HepG2 (cell line): ENCODE results near the gene LRRC8E. TPM values are rescaled to one million over a fixed set of nuclear protein-coding genes. Genes with fewer than 3 reads are reported as not detected.

Experiments
- ATRX ChIP-seq: sonication (generic); formaldehyde crosslinking; IDR thresholded peaks from 2 replicates; pipeline ENCODE4 v1.4.0; 2020; ENCODE audit warnings: missing genetic modification reagents, borderline replicate concordance
- FOSL1 ChIP-seq: sonication (generic); formaldehyde crosslinking; IDR thresholded peaks from 2 replicates; pipeline ENCODE4 v1.9.0; 2021; ENCODE audit warnings: missing genetic modification reagents, borderline replicate concordance
- FOSL2 ChIP-seq: sonication (generic); formaldehyde crosslinking; IDR thresholded peaks from 2 replicates; pipeline ENCODE4 v1.4.0; 2020; ENCODE audit warnings: missing genetic modification reagents
- KAT2B ChIP-seq: fragments of 150-350 bp; IDR thresholded peaks from 2 replicates; pipeline ENCODE4 v1.6.1; 2014; ENCODE audit warnings: low read depth, low read length, borderline replicate concordance
- KLF13 ChIP-seq: sonication (generic); formaldehyde crosslinking; IDR thresholded peaks from 2 replicates; pipeline ENCODE4 v1.4.0; 2020; ENCODE audit warnings: mild to moderate bottlenecking, missing genetic modification reagents
- MED1 ChIP-seq: sonication (generic); formaldehyde crosslinking; IDR thresholded peaks from 2 replicates; pipeline ENCODE4 v1.4.0; 2020; ENCODE audit warnings: missing genetic modification reagents
- MEF2D ChIP-seq: sonication (generic); formaldehyde crosslinking; IDR thresholded peaks from 2 replicates; pipeline ENCODE4 v1.5.1; 2020; ENCODE audit warnings: mild to moderate bottlenecking, missing genetic modification reagents
- MYNN ChIP-seq: sonication (generic); formaldehyde crosslinking; IDR thresholded peaks from 2 replicates; pipeline ENCODE4 v1.4.0; 2020; ENCODE audit warnings: mild to moderate bottlenecking, low read depth, missing genetic modification reagents
- NFE2L1 ChIP-seq: sonication (generic); formaldehyde crosslinking; IDR thresholded peaks from 2 replicates; pipeline ENCODE4 v1.4.0; 2020; ENCODE audit warnings: missing genetic modification reagents, mild to moderate bottlenecking, borderline replicate concordance
- PAF1 ChIP-seq: IDR thresholded peaks from 2 replicates; pipeline ENCODE4 v1.6.1; 2016; ENCODE audit warnings: missing genetic modification reagents, missing compliant biosample characterization
- SIN3B ChIP-seq: fragments of 150-350 bp; IDR thresholded peaks from 2 replicates; pipeline ENCODE4 v1.6.1; 2014; ENCODE audit warnings: low read length
- SRY ChIP-seq: sonication (generic); formaldehyde crosslinking; IDR thresholded peaks from 2 replicates; pipeline ENCODE4 v1.8.0; 2022; ENCODE audit warnings: mild to moderate bottlenecking, missing genetic modification reagents
- STAT5B ChIP-seq: sonication (generic); formaldehyde crosslinking; IDR thresholded peaks from 2 replicates; pipeline ENCODE4 v1.4.0; 2020; ENCODE audit warnings: missing genetic modification reagents
- THAP7 ChIP-seq: sonication (generic); formaldehyde crosslinking; IDR thresholded peaks from 2 replicates; pipeline ENCODE4 v1.8.1; 2023; ENCODE audit warnings: mild to moderate bottlenecking, missing genetic modification reagents
- ZFP36 ChIP-seq: fragments of 150-350 bp; IDR thresholded peaks from 2 replicates; pipeline ENCODE4 v1.6.1; 2018; ENCODE audit warnings: borderline replicate concordance, low read length, low read depth; ENCODE audit not compliant: partially characterized antibody
- ZNF142 ChIP-seq: sonication (generic); formaldehyde crosslinking; IDR thresholded peaks from 2 replicates; pipeline ENCODE4 v1.4.0; 2020; ENCODE audit warnings: missing genetic modification reagents
- ZNF552 ChIP-seq: sonication (generic); formaldehyde crosslinking; IDR thresholded peaks from 2 replicates; pipeline ENCODE4 v1.9.0; 2022; ENCODE audit warnings: missing genetic modification reagents, mild to moderate bottlenecking, borderline replicate concordance
- ZNF615 ChIP-seq: sonication (generic); formaldehyde crosslinking; IDR thresholded peaks from 2 replicates; pipeline ENCODE4 v1.5.0; 2020; ENCODE audit warnings: mild to moderate bottlenecking, missing genetic modification reagents, borderline replicate concordance
- ZNF720 ChIP-seq: sonication (generic); formaldehyde crosslinking; IDR thresholded peaks from 2 replicates; pipeline ENCODE4 v1.4.0; 2020; ENCODE audit warnings: missing genetic modification reagents
- ZNF879 ChIP-seq: sonication (generic); formaldehyde crosslinking; IDR thresholded peaks from 2 replicates; pipeline ENCODE4 v1.8.1; 2023; ENCODE audit warnings: missing genetic modification reagents
- ZUFSP ChIP-seq: sonication (generic); formaldehyde crosslinking; IDR thresholded peaks from 2 replicates; pipeline ENCODE4 v1.9.0; 2021; ENCODE audit warnings: missing genetic modification reagents, mild to moderate bottlenecking, borderline replicate concordance
- polyA plus RNA-seq, 8 experiments: library from polyadenylated mRNA; depleted of rRNA in 3 of 8; stranded (reverse) in 7 of 8; unstranded in 1 of 8; fragments of >200 nt; fragmentation: Illumina TruSeq in 4 of 8; extraction: Trizol in 4 of 8; gene quantifications; 2 replicates each; pipeline versions ENCODE4 v1.2.1 to v1.2.3, GENCODE V29; 2011 to 2016; ENCODE audit warnings: low read depth in 4 of 8, missing spikeins in 1 of 8, mixed read lengths in 1 of 8; ENCODE audit not compliant: insufficient read depth in 1 of 8
- total RNA-seq, 5 experiments: library from RNA; depleted of rRNA; stranded (reverse); fragments of >200 nt; fragmentation: Illumina TruSeq; extraction: Trizol; gene quantifications; 2 replicates each; pipeline ENCODE4 v1.2.3, GENCODE V29; 2016; ENCODE audit warnings: low read depth in 1 of 5
- TF ChIP-seq, protein P1 (sequence below): IDR thresholded peaks from 2 replicates; pipeline ENCODE4 v1.6.1; 2016; ENCODE audit warnings: low read depth, borderline replicate concordance

The LRRC8E gene
- total and polyA plus RNA-seq, 2 of the 13 experiments (the other 11 are each of a cell fraction or from before 2014, with no cell fraction given) = 8.0 to 10.3 TPM

- no peak for TF ChIP-seq ZNF142
- peak; percentile 57 for TF ChIP-seq FOSL2 (CRISPR knock-in tag)
- TF ChIP-seq KLF13 = no peak
- peak; percentile 80 for TF ChIP-seq MED1
- no peak for TF ChIP-seq SRY (CRISPR knock-in tag)
- TF ChIP-seq KAT2B = no peak
- TF ChIP-seq MEF2D (CRISPR knock-in tag) = peak; percentile 89
- no peak for TF ChIP-seq FOSL1 (CRISPR knock-in tag)
- no peak for TF ChIP-seq STAT5B
- TF ChIP-seq ZNF552 (CRISPR knock-in tag) = no peak
- no peak for TF ChIP-seq PAF1 (CRISPR knock-in tag)
- peak; percentile 81; the same call in 1 of the 2 replicates for TF ChIP-seq ZNF879
- no peak for TF ChIP-seq ATRX
- TF ChIP-seq, protein P1, sequence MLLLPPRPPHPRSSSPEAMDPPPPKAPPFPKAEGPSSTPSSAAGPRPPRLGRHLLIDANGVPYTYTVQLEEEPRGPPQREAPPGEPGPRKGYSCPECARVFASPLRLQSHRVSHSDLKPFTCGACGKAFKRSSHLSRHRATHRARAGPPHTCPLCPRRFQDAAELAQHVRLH (CRISPR knock-in tag) = peak; percentile 94; the same call in 1 of the 2 replicates
- no peak for TF ChIP-seq MYNN (CRISPR knock-in tag)
- TF ChIP-seq SIN3B = no peak
- no peak for TF ChIP-seq ZNF615
- TF ChIP-seq ZUFSP = no peak
- TF ChIP-seq THAP7 (CRISPR knock-in tag) = peak; percentile 74
- TF ChIP-seq ZNF720 (CRISPR knock-in tag) = no peak
- TF ChIP-seq NFE2L1 = no peak
- TF ChIP-seq ZFP36 = no peak
Observed at GRCh38 chr19:7903244-7904073, 15.1 kb downstream of the LRRC8E start, which contains the start of gene MAP2K7 (continued).
